Activated gamma-delta T cell treated with anti-CD3 and anti-CD28 coated beads, Interleukin-2, amount 50 U/mL, for 16 hours (primary cell): Measurements from ENCODE around the gene LRRC7.

Experiments
- DNase-seq: peaks from one replicate; pipeline ENCODE4 v3.0.0-alpha.2; 2020; ENCODE audit warnings: low read depth

Gene LRRC7

DNA sequence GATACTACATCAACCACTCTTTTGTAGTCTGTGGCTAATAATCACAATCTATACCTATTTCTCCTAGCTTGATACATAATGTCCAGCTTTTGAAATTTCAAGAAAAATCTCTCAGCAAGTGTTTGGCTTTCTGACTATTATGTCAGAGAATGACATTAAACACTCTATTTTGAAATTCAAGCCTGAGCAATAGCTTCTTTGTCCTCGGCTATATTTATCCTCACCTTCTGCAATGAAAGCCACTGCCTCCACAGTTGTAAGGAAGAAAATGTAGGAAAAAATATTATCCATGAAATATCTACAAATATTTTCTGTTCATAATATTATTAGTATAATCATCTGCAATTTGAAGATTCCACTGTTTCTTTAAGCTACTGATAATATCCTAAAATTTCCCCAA, 22.1 kb downstream of the LRRC7 start:
- no peak for DNase-seq

DNA sequence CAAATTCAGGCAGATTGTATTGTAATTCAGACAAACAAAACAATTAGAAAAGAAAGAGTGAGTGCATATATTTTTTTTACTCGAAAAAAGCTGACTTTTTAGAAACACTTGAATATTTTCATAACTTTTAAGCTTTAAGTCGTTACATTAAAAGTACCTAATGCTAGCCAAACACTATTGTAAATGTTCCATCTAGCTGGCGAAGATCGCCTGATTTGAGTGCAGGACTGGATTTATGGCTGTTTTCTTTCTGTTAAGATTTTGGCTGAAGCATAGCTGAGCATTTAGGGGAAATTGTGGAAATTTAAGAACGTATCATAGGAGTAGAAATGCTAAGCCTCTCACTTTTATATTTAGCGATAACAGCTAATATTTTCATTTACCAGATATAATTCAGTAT, 24.6 kb downstream of the LRRC7 start:
- DNase-seq = no peak

DNA sequence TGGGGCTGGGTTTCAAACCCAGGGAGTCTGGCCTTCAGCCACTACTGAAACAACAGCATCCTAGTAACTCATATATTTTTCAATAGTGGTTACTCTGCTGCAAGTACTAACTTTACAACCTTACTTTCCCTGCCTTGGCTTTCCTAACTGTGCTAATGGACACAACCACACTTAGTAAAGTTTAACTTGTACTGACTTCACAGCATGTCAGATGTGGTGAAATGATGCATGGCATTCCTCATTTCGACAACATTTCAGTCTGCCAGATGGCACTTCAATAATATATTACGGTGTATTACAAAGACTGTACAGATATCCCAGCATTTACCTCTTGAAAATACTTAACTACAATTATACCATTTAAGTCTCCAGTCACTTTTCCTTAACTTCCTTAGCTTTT, 27.8 kb downstream of the LRRC7 start:
- no peak for DNase-seq

DNA sequence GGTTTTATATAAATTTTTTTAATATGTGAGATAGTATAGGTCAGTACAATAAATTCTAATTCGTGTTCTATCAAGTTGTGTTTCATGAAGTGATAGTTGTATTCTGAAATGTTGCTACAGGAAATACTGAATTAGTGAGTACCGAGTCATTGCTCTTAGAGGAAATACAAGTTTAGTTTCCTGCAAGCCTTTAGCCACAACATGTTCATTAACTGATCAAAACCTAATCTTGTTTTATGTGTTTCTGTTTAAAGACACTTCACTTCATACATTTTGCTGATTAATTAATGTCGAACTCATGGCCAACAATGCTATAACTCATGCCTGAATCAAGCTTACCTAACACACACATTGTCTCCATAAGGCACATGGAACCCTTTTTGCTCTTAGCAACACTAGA, 43.6 kb downstream of the LRRC7 start:
- DNase-seq = no peak

DNA sequence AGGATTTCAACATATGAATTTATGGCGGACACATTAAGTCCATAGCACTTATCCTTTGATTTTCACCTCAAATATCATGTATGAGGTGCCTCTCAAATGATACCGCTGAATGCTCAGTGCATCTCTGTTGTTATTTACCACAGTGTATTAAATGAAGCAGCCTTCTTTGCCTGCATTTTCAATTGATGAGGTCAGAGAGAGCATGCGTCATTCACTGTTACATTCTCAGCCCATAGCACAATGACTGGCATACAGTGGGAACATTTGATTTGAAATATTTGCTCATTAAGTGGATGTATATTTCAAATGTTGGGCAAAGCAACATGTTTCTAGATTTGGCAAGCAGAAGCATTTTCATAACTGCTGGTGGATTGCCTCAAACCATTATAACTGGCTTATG, 45.7 kb downstream of the LRRC7 start:
- no peak for DNase-seq

DNA sequence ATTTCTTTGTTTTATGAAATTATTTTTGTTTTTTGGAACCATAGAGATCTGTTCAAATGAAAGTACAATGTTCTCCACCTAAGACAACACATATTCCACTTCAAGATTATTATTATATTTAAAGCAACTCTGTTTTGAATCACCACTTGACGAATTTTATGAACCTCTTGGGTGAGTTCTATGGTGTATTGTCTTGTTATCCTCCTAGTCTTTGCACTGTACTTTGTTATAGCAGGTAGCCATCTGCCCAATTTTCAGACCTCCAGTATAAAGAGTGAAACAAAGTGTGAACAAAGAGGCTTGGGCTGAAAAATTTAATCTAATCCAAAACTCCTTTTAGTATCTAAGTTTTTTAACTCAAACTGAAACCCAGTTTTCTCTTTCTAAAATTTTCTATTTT, 71.0 kb downstream of the LRRC7 start:
- no peak for DNase-seq

DNA sequence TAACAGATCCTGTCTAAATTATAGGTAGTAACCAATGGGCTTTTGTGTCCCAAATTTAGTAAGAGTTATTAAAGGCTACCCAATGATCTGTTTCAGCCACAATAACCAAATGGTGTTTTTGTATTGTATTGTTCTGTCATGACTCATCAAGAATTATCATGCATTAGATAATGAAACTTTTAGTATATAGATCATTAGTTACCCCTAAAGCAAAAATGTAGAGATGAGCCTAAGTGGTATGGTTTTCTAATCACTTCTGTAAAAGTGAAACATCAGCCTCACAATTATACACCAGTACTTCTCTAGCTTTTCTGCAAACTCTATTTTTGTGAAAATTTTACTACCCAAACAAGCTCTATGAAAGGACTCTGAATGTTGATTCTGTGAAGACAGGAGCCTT, 71.4 kb downstream of the LRRC7 start:
- no peak for DNase-seq

- no peak for DNase-seq
Observed at GRCh38 chr1:69643266-69643665, 75.5 kb downstream of the LRRC7 start.

DNA sequence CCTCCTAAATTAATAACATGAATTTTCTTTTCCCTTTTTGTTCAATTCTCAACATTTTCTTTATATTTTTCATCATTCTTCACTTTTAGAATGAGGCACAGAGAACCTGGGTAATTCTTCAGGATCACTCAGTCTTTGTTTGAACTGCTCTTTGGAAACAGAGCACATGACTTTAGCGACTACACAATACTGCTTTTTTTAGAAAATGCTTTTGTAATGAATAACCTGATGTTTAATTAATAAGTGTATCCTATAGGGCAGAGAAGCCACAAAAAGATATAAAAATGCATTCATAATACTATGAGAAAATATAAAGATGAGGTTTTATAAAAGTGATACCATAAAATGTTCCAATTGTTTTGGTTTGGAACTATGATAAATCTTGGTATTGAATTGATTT, 77.8 kb downstream of the LRRC7 start:
- DNase-seq = no peak

- no peak for DNase-seq
Observed at GRCh38 chr1:69648486-69648885, 80.8 kb downstream of the LRRC7 start.

- no peak for DNase-seq
Observed at GRCh38 chr1:69649383-69649990, 81.8 kb downstream of the LRRC7 start.

- no peak for DNase-seq
Observed at GRCh38 chr1:69650779-69651178, 83.1 kb downstream of the LRRC7 start.

DNA sequence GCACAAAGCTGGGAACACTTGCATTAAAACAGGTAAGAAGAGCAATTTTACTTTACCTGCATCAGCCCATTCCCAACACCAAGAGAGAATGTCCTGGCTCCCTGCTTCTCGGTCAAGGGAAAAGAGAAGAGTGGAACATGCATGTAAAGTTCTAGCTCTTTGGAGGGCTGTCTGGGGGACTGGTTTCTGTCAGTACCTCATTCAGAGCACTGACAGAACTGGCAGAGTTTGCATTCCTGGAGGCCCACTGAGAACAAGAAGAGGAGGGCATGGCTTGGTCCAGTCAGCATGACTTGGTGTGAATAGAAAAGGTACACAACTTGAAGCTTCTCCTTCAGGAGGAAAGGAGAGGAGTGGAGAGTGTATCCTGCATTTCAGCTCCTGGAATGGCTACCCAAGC, 83.9 kb downstream of the LRRC7 start:
- no peak for DNase-seq

GRCh38 chr1:69657971-69658370, 90.2 kb downstream of the LRRC7 start:
- DNase-seq = no peak

GRCh38 chr1:69661686-69662085, 94.0 kb downstream of the LRRC7 start:
- DNase-seq = no peak

DNA sequence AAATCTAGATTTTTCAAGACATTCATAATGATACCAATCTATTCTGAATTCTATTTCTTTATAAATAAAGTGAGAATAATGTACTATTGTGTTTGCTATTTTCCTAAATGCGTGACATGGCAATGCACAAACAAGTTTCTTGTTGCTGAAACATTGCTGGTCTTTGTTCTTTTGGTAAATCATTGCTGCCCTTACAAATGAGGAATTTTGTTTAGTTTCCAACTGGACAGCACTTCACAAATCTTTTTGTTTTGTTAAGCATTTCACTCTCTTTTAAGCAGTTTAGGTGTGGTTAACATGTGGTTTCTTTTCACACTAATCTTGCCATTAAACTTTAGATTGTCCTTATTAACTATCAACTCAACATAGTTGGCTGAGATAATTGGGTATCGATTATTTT, 94.6 kb downstream of the LRRC7 start:
- DNase-seq = no peak

GRCh38 chr1:69671363-69672010, 103.8 kb downstream of the LRRC7 start:
- DNase-seq = no peak

- no peak for DNase-seq
Observed at GRCh38 chr1:69673321-69673720, 105.6 kb downstream of the LRRC7 start.

DNA sequence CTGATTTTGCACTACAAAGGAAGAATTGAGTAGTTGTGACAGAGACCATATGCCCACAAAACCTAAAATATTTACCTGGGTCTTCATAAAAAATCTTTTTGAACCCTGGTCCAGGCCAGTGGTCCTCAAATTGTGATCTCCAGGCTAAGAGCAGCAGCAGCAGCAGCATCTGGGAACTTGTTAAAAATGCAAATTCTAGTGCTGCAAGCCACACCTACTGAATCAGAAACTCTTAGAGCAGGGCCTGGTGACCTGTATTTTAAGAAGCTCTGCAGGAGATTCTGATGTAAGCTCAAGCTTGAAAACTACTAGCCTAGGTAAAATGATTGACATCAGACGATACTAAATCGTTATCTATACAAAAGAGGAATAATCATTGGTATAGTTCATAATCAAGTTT, 112.2 kb downstream of the LRRC7 start:
- no peak for DNase-seq

DNA sequence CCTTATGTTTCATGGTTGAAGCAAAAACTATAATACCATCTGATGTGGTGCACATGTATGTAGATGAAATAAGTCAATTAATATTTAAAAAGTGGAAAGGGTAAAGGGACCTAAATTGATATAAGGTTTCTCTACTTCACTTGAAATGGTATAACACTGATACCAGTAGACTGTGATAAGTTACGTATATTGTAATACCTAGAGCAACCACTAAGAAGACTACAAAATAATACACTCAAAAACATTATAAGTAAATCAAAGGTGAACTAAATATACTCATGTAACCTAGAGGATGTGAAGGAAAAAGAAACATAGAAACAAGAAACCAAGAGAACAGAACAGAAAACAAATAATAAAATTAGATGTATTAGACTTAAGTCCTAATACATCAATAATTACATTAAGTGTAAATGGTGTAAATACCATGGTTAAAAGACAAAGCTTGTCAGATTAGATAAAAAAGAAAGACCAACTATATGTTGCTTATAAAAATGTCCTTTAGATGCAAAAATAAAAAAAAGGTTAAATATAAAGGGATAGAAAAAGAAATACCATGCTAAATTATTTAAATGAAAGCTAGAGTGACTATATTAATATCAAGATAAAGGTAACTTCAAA, 118.8 kb downstream of the LRRC7 start:
- DNase-seq = no peak

GRCh38 chr1:69688193-69688592, 120.5 kb downstream of the LRRC7 start:
- DNase-seq = no peak

DNA sequence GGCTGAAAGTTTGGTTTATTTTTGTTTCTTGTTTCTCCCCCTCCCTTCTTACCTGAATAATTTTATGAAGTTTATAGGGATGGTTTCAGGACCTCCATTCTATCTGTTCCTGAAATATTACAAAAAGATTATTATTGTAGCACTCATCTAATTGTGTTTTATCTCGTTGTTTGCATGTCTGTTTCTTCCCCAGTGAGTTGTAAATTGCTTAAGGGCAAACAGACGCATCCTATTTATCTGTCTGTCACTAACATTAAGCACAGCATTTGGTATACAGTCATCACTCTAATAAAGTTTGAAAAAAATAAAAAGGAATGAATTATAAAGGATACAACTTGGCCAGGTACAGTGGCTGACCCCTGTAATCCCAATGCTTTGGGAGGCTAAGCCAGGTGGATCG, 123.5 kb downstream of the LRRC7 start:
- DNase-seq = no peak

DNA sequence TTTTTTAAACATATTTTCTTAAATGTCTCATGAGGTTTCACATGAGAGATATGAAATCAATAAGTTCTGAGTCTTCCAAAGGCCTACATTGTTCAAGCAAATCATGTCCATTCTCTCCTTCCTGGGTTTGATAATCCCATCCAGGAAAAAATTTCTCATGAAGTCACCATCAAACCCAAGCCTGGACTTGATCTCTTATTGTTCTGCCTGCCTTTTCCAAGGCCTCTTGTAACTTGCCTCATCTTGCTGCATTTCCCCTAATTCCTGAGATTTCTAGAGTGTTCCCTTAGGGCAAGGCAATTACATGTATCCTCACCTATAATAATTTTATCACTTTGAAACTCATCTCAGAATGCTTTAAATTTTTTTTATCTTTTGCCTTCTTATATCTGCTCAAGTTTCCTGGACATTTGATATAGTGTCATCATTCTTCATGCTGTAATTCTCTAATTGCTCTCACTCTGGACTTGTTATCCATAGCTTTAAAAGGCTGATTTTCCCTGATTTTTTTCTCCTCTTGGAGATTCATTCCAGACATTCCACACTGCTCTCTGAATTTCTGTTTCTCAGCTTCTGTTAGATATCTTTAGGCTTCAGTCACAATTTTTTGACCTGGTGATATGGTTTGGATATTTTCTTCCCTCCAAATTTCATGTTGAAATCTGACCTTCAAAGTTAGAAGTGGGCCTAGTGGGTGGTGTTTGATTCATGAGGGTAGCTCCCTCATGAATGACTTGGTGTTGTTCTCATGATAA, 126.4 kb downstream of the LRRC7 start:
- no peak for DNase-seq
